ENCODE measurements around the gene STARD10. TPM values are rescaled to one million over a fixed set of nuclear protein-coding genes. Genes with fewer than 3 reads are reported as not detected.

Gene STARD10
- total RNA-seq, 1 donor from 2014 or later: 38.4 TPM

DNA sequence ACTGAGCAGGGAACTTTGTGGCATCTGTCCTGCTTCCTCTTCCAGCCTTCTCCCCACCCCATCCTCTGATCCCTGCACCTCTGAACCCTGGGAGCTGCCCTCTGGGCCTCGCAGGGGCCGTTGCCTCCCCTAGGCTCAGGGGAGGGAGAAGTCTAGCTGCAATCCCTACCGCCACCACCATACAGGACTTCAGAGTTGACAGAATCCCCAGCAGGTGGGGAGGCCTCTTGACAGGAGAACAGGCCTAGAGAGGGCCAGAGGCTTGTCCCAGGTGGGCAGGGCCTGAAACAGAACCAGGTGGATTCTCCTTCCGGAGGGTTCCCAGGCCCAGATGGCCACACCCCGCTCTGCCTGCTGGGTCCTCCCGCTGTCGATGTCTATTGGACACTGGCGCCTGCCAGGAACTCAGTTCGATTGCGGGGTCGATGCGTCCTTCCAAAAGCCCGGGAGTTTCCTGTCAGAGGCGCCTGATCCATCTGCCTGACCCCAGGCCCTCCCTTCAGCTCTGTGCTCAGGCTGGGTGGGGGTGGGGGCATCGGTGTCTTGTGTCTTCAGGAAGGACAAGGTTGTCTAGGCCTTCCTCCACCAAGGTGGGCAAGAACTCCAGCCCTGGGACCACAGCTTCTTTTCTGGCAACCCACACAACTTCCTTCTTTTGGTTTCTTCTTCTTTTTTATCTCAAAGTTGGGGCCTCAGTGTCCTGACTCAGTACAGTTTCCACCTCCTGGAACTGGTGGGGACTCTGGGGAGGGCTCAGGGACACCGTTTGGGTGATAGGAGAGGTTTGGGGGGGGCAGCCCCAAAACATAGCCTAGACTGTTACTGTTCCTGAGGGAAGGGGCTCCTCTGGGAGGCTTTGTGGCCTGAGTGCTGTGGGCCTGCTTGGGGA is 6.4 kb downstream of the STARD10 start:
- FAIRE-seq: no peak
- no peak overlapping the region for H2AFZ ChIP-seq (ENCODE audit: low read depth, low read length)
- Mint-ChIP-seq H3K27me3 (ENCODE audit: low read depth, unreplicated experiment) (no peaks in the 10 kb centered on the region), H3K4me1 (ENCODE audit: low read depth, unreplicated experiment) (peaks cover 10% of the 10 kb centered on the region), H3K27ac (ENCODE audit: unreplicated experiment) (no peak overlapping the region), H3K36me3 (ENCODE audit: low read depth, unreplicated experiment) (no peaks in the 10 kb centered on the region), H3K9me3 (ENCODE audit: unreplicated experiment) (peaks cover 3% of the 10 kb centered on the region), H3K4me3 (ENCODE audit: unreplicated experiment) (no peak overlapping the region)
- no peak overlapping the region for H3K27ac ChIP-seq (ENCODE audit: low read depth, low read length)
- H3K9ac ChIP-seq (ENCODE audit: low read length): no peak overlapping the region
- TF ChIP-seq EZH2 (IDR thresholded peaks at IDR 0.05; ENCODE audit: insufficient read depth, low read length): no peak
- no peak for TF ChIP-seq CTCF (IDR thresholded peaks at IDR 0.05; ENCODE audit: insufficient read depth, low read depth, low read length)
- H3K4me1 ChIP-seq (ENCODE audit: insufficient read depth, low read length): peaks cover 16% of the 10 kb centered on the region
- no peak overlapping the region for H3K4me3 ChIP-seq (ENCODE audit: insufficient read depth, low read depth, low read length)
- no peaks in the 10 kb centered on the region for H3K27me3 ChIP-seq (ENCODE audit: insufficient read depth, low read length)
- no peak overlapping the region for H3K4me2 ChIP-seq (ENCODE audit: low read length)
- no peaks in the 10 kb centered on the region for H4K20me1 ChIP-seq (ENCODE audit: insufficient read depth, low read length)
- DNase-seq (ENCODE audit: low read depth): no peak
- H3K36me3 ChIP-seq (ENCODE audit: insufficient read depth, low read length): no peaks in the 10 kb centered on the region
- H3K79me2 ChIP-seq (ENCODE audit: insufficient read depth, low read length): no peaks in the 10 kb centered on the region
- no peaks in the 10 kb centered on the region for H3K9me3 ChIP-seq (ENCODE audit: insufficient read depth, low read depth, low read length)

DNA sequence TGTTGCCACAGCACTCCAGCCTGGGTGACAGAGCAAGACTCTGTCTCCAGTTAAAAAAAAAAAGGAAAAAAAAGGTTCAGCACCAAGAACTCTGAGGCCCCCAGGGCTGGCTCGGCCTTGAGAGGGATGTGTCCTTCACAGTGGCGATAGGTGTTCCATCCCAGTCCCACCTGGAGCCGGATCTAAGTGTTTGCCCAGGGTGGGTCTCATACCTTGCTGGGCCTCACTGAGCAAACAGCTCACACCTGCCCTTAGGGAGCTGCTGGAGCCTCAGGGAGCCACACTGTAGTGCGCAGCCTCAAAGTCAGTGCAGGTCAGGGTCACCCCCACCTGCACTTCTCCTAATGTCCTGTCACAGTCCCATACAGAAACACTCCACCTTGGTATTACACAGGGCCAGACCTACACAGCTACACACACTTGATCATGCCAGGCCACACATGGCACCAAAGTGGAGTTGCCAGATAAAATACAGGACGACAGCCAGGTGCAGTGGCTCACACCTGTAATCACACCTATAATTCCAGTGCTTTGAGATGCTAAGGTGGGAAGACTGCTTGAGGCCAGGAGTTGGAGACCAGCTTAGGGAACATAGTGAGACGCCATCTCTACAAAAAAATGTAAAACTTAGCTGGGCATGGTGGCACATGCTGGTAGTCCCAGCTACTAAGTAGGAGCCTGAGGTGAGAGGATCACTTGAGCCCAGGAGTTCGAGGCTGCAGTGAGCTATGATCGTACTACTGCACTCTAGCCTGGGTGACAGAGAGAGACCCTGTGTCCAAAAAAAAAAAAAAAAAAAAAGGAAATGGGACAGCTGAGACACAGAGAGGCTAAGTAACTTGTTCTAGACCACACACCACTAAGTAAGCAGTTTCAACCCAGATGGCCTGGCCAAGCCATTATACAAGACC is 7.3 kb downstream of the STARD10 start:
- H3K27ac Mint-ChIP-seq (ENCODE audit: unreplicated experiment): no peak overlapping the region

More for the DNA sequence above, 7.3 kb downstream of the STARD10 start:
- Histone ChIP-seq H3K4me1 (ENCODE audit: insufficient read depth, low read length) (peaks cover 16% of the 10 kb centered on the region), H3K4me2 (ENCODE audit: low read length) (no peak overlapping the region), H4K20me1 (ENCODE audit: insufficient read depth, low read length) (no peaks in the 10 kb centered on the region), H3K79me2 (ENCODE audit: insufficient read depth, low read length) (no peaks in the 10 kb centered on the region), H3K27ac (ENCODE audit: low read depth, low read length) (no peak overlapping the region), H3K36me3 (ENCODE audit: insufficient read depth, low read length) (no peaks in the 10 kb centered on the region), H3K9me3 (ENCODE audit: insufficient read depth, low read depth, low read length) (no peaks in the 10 kb centered on the region), H3K27me3 (ENCODE audit: insufficient read depth, low read length) (no peaks in the 10 kb centered on the region), H3K4me3 (ENCODE audit: insufficient read depth, low read depth, low read length) (no peak overlapping the region), H3K9ac (ENCODE audit: low read length) (no peak overlapping the region), H2AFZ (ENCODE audit: low read depth, low read length) (no peak overlapping the region)
- Mint-ChIP-seq H3K36me3 (ENCODE audit: low read depth, unreplicated experiment) (no peaks in the 10 kb centered on the region), H3K9me3 (ENCODE audit: unreplicated experiment) (peaks cover 3% of the 10 kb centered on the region), H3K4me1 (ENCODE audit: low read depth, unreplicated experiment) (peaks cover 16% of the 10 kb centered on the region), H3K4me3 (ENCODE audit: unreplicated experiment) (no peak overlapping the region), H3K27me3 (ENCODE audit: low read depth, unreplicated experiment) (no peaks in the 10 kb centered on the region)
- no peak for DNase-seq (ENCODE audit: low read depth)
- no peak for FAIRE-seq
- no peak for TF ChIP-seq EZH2 (IDR thresholded peaks at IDR 0.05; ENCODE audit: insufficient read depth, low read length)
- TF ChIP-seq CTCF (IDR thresholded peaks at IDR 0.05; ENCODE audit: insufficient read depth, low read depth, low read length): no peak

All from astrocyte (in vitro differentiated cells and primary cell).